OCI-LY7 (cell line): ENCODE data around the gene GALP.

ENCODE experiments used
- CTCF ChIP-seq: fragments of 200-600 bp; sonication (generic); conservative IDR thresholded peaks from 2 replicates; pipeline ENCODE4 v1.5.1; 2014; ENCODE audit warnings: mild to moderate bottlenecking, antibody characterized with exemption, low read length, moderate library complexity, mixed read lengths
- EZH2phosphoT487 ChIP-seq: fragments of 200-600 bp; sonication (generic); IDR thresholded peaks from 2 replicates; pipeline ENCODE4 v1.6.1; 2018; ENCODE audit warnings: low read depth, borderline replicate concordance, mild to moderate bottlenecking, mixed run types, antibody characterized with exemption, low read length, moderate library complexity, mixed read lengths

- TF ChIP-seq CTCF (no peak), EZH2phosphoT487 (no peak)
These were observed 8.7 kb upstream of the GALP start for GRCh38 chr19:56167064-56167578.
